Transverse colon (tissue), 4 donors: ENCODE data around the gene TTC39C. TPM values are rescaled to one million over a fixed set of nuclear protein-coding genes. Genes with fewer than 3 reads are reported as not detected.
"Not testable (repeated sequence)": the region's sequence is repeated elsewhere in the genome, so short reads cannot be mapped to it uniquely, and the experiment has no call there.

Experiments used
- DNase-seq: peaks from one replicate; pipeline ENCODE4 v3.0.0-alpha.2; 2019
- H3K27ac ChIP-seq, 4 donors: fragments of 200-600 bp; sonication (generic); 2 replicates each; pipeline ENCODE4 v1.5.1; 2016 to 2018; ENCODE audit warnings: inconsistent platforms in 4 of 4
- H3K27me3 ChIP-seq: fragments of 200-600 bp; sonication (generic); 2 replicates; pipeline ENCODE4 v1.5.1; 2017; ENCODE audit warnings: inconsistent platforms
- H3K36me3 ChIP-seq, 4 donors: fragments of 200-600 bp; sonication (generic); 2 replicates each; pipeline ENCODE4 v1.5.1; 2017 to 2019; ENCODE audit warnings: inconsistent platforms in 4 of 4
- H3K4me1 ChIP-seq, 4 donors: fragments of 200-600 bp; sonication (generic); 2 replicates each; pipeline ENCODE4 v1.5.1; 2017 to 2020; ENCODE audit warnings: inconsistent platforms in 4 of 4
- H3K4me3 ChIP-seq, 4 donors: fragments of 200-600 bp; sonication (generic); 1 replicate in 1 of 4; 2 replicates in 3 of 4; pipeline versions ENCODE4 v1.5.1 to v1.6.1; 2017 to 2019; ENCODE audit warnings: inconsistent platforms in 4 of 4
- H3K9me3 ChIP-seq, 2 donors: fragments of 200-600 bp; sonication (generic); 2 replicates each; pipeline ENCODE4 v1.5.1; 2017 to 2019; ENCODE audit warnings: inconsistent platforms in 2 of 2
- EP300 ChIP-seq: sonication (generic); formaldehyde crosslinking; IDR thresholded peaks from one replicate; pipeline ENCODE4 v1.6.1; 2017; ENCODE audit warnings: antibody characterized with exemption, low read depth
- POLR2A ChIP-seq: fragments of 450-650 bp; IDR thresholded peaks from one replicate; pipeline ENCODE4 v1.6.1; 2016; ENCODE audit warnings: antibody characterized with exemption, mild to moderate bottlenecking, moderate library complexity
- POLR2AphosphoS5 ChIP-seq, 3 donors: sonication (generic); formaldehyde crosslinking; IDR thresholded peaks; one replicate each; pipeline ENCODE4 v1.6.1; 2016; ENCODE audit warnings: antibody characterized with exemption in 3 of 3
- WGBS, 2 donors: methylation state at CpG; one replicate each; pipeline ENCODE4 v1.1.5; 2018; ENCODE audit warnings: low coverage in 1 of 2; 5-methylcytosine and 5-hydroxymethylcytosine counted together
- in situ Hi-C, 4 donors: fragments of 200-750 bp; cut with MboI; loops; one replicate each; pipeline versions ENCODE4 v1.15.0 to v1.15.1; 2017; ENCODE audit warnings: low sequenced_read_pairs in 3 of 4, low pct_ligation_motif_present in 1 of 4, low pct_unique_long_range_greater_than_20kb in 1 of 4
- intact Hi-C: fragments of 100-400 bp; cut with DNase I; formaldehyde crosslinking; loops from one replicate; pipeline ENCODE4 v1.15.1; 2023; ENCODE audit warnings: low total_unique reads
- total RNA-seq, 4 donors: library from RNA; depleted of rRNA; stranded (reverse); fragments of >200 nt; gene quantifications; one replicate each; pipeline ENCODE4 v1.1.0, GENCODE V29; 2016
- TF ChIP-seq, protein P1 (sequence below), 5 experiments: fragments of 200-600 bp in 3 of 5; fragments of 450-650 bp in 2 of 5; sonication (generic) in 3 of 5; IDR thresholded peaks; 1 replicate in 2 of 5; 2 replicates in 3 of 5; pipeline ENCODE4 v1.5.1; 2016 to 2017; ENCODE audit warnings: antibody characterized with exemption in 5 of 5, inconsistent platforms in 3 of 5, mild to moderate bottlenecking in 2 of 5, moderate library complexity in 1 of 5

Gene TTC39C
- total RNA-seq, 4 donors from 2014 or later, result 4.8 to 18.4 (median 7.4) TPM

DNA sequence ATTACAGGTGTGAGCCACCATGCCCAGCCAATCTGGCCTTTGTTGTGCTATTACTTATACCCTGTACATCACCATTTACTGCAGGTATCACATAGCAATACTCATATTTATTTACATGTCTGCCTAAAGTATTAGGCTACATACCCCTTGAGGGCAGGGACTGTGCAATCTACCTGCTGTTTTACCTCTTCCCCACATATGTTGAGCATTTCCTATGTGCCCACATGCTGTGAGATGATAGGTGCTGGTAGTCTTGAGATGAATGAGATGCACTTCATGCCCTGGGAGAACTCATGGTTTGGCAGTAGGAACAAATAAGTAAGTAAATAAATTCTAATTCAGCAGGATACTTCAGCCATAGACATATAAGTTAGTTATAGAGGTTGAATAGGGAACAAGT lies 59.2 kb downstream of the TTC39C start:
- Histone ChIP-seq H3K4me1 (peaks cover 0 to 14% (median 6%) of the 10 kb centered on the region in 4 donors), H3K36me3 (no peaks in the 10 kb centered on the region), H3K9me3 (no peaks in the 10 kb centered on the region), H3K27me3 (no peaks in the 10 kb centered on the region), H3K27ac (no peak overlapping the region), H3K4me3 (no peak overlapping the region)
- DNase-seq, result no peak
- no peak for TF ChIP-seq POLR2AphosphoS5 (IDR thresholded peaks at IDR 0.05)
- no peak for TF ChIP-seq POLR2A
- no peak for TF ChIP-seq EP300
- TF ChIP-seq, protein P1, sequence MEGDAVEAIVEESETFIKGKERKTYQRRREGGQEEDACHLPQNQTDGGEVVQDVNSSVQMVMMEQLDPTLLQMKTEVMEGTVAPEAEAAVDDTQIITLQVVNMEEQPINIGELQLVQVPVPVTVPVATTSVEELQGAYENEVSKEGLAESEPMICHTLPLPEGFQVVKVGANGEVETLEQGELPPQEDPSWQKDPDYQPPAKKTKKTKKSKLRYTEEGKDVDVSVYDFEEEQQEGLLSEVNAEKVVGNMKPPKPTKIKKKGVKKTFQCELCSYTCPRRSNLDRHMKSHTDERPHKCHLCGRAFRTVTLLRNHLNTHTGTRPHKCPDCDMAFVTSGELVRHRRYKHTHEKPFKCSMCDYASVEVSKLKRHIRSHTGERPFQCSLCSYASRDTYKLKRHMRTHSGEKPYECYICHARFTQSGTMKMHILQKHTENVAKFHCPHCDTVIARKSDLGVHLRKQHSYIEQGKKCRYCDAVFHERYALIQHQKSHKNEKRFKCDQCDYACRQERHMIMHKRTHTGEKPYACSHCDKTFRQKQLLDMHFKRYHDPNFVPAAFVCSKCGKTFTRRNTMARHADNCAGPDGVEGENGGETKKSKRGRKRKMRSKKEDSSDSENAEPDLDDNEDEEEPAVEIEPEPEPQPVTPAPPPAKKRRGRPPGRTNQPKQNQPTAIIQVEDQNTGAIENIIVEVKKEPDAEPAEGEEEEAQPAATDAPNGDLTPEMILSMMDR (IDR thresholded peaks at IDR 0.05), result no peak
- in situ Hi-C loops, result no loop called here
- intact Hi-C loops, result no loop called here

DNA sequence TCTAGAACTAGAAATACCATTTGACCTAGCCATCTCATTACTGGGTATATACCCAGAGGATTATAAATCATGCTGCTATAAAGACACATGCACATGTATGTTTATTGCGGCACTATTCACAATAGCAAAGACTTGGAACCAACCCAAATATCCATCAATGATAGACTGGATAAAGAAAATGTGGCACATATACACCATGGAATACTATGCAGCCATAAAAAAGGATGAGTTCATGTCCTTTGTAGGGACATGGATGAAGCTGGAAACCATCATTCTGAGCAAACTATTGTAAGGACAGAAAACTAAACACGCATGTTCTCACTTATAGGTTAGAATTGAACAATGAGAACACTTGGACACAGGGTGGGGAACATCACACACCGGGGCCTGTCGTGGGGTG lies 60.2 kb downstream of the TTC39C start:
- 95 to 100% methylated on average over 3 to 4 of the region's 4 CpGs for WGBS, 2 donors
- intact Hi-C loops, H3K36me3 ChIP-seq, in situ Hi-C loops, H3K9me3 ChIP-seq, H3K27me3 ChIP-seq, H3K27ac ChIP-seq, H3K4me3 ChIP-seq, DNase-seq: not testable (repeated sequence)
- peaks cover 0 to 14% (median 6%) of the 10 kb centered on the region in 4 donors for H3K4me1 ChIP-seq

GRCh38 chr18:24075767-24076597 lies 61.4 kb downstream of the TTC39C start:
- Histone ChIP-seq H3K9me3 (no peaks in the 10 kb centered on the region), H3K4me3 (no peak overlapping the region), H3K36me3 (peaks cover 0 to 4% (median 0%) of the 10 kb centered on the region in 4 donors), H3K27ac (peak overlapping the region in 3 of 4 donors; percentile 38 to 57 (median 44)), H3K4me1 (peaks cover 0 to 14% (median 6%) of the 10 kb centered on the region in 4 donors), H3K27me3 (no peaks in the 10 kb centered on the region)
- DNase-seq, result peak; percentile 66
- TF ChIP-seq EP300, result no peak
- peak in 2 of 3 donors; percentile 47 to 63 for TF ChIP-seq POLR2AphosphoS5 (IDR thresholded peaks at IDR 0.05)
- TF ChIP-seq, protein P1 (IDR thresholded peaks at IDR 0.05), result peak in 4 of 5 experiments; percentile 26 to 45 (median 40)
- TF ChIP-seq POLR2A, result no peak
- in situ Hi-C loops (no loop called here), intact Hi-C loops (no loop called here)
- 38 to 77% methylated on average over 4 to 13 of the region's 13 CpGs for WGBS, 2 donors

GRCh38 chr18:24076950-24077349 lies 62.4 kb downstream of the TTC39C start:
- Histone ChIP-seq H3K9me3 (no peaks in the 10 kb centered on the region), H3K4me3 (no peak overlapping the region), H3K4me1 (peaks cover 0 to 14% (median 6%) of the 10 kb centered on the region in 4 donors), H3K36me3 (peaks cover 0 to 5% (median 0%) of the 10 kb centered on the region in 4 donors), H3K27ac (peak overlapping the region in 2 of 4 donors; percentile 38 to 57), H3K27me3 (no peaks in the 10 kb centered on the region)
- WGBS, 2 donors, result 90 to 92% methylated on average over 7 to 10 of the region's 10 CpGs
- in situ Hi-C loops, result no loop called here
- DNase-seq, result no peak
- intact Hi-C loops, result no loop called here
- TF ChIP-seq POLR2AphosphoS5 (IDR thresholded peaks at IDR 0.05) (no peak), POLR2A (no peak), EP300 (no peak)
- TF ChIP-seq, protein P1 (IDR thresholded peaks at IDR 0.05), result no peak
